ENCODE measurements around the gene MANBA. TPM values are rescaled to one million over a fixed set of nuclear protein-coding genes. Genes with fewer than 3 reads are reported as not detected.
"Not testable (repeated sequence)": the region's sequence is repeated elsewhere in the genome, so short reads cannot be mapped to it uniquely, and the experiment has no call there.

MANBA gene
- total RNA-seq, 1 experiment from 2014 or later, result 13.6 TPM

- H3K36me3 Mint-ChIP-seq (ENCODE audit: insufficient read depth, unreplicated experiment), result no peaks in the 10 kb centered on the region
- no peak for TF ChIP-seq CTCF (IDR thresholded peaks at IDR 0.05; ENCODE audit: unreplicated experiment)
These were observed 45.7 kb downstream of the MANBA start for GRCh38 chr4:102715057-102715456.

GRCh38 chr4:102713774-102714173 is 47.0 kb downstream of the MANBA start:
- peaks cover 21% of the 10 kb centered on the region for H3K4me1 Mint-ChIP-seq (ENCODE audit: low read depth, unreplicated experiment)
- BruUV-seq (replicated peaks); H3K27ac Mint-ChIP-seq (ENCODE audit: unreplicated experiment); H3K36me3 Mint-ChIP-seq (ENCODE audit: insufficient read depth, unreplicated experiment); H3K4me3 Mint-ChIP-seq (ENCODE audit: low read depth, unreplicated experiment); H3K27me3 Mint-ChIP-seq (ENCODE audit: unreplicated experiment); DNase-seq; CTCF ChIA-PET: not testable (repeated sequence)
- intact Hi-C loops (cut with micrococcal nuclease; ENCODE audit: unreplicated experiment), result loop anchor here (10.0 kb wide), 1 partner anchor 89 kb away; no protein-coding TSS in a partner anchor
- peaks cover 10% of the 10 kb centered on the region for H3K9me3 Mint-ChIP-seq (ENCODE audit: low read depth, unreplicated experiment)

More at GRCh38 chr4:102715057-102715456, 45.7 kb downstream of the MANBA start:
- CTCF ChIA-PET, result no interaction called here
- no peak for DNase-seq
- H3K9me3 Mint-ChIP-seq (ENCODE audit: low read depth, unreplicated experiment), result peaks cover 10% of the 10 kb centered on the region
- H3K4me1 Mint-ChIP-seq (ENCODE audit: low read depth, unreplicated experiment), result peaks cover 21% of the 10 kb centered on the region
- BruUV-seq (replicated peaks), result no TSS peak
- H3K27me3 Mint-ChIP-seq (ENCODE audit: unreplicated experiment), result no peaks in the 10 kb centered on the region
- intact Hi-C loops (cut with micrococcal nuclease; ENCODE audit: unreplicated experiment), result loop anchor here (10.0 kb wide), 1 partner anchor 90 kb away; no protein-coding TSS in a partner anchor
- H3K27ac Mint-ChIP-seq (ENCODE audit: unreplicated experiment), result no peak overlapping the region
- H3K4me3 Mint-ChIP-seq (ENCODE audit: low read depth, unreplicated experiment), result no peak overlapping the region

GRCh38 chr4:102713096-102713495 is 47.7 kb downstream of the MANBA start:
- DNase-seq, result no peak
- Mint-ChIP-seq H3K4me3 (ENCODE audit: low read depth, unreplicated experiment) (no peak overlapping the region), H3K27me3 (ENCODE audit: unreplicated experiment) (no peaks in the 10 kb centered on the region), H3K4me1 (ENCODE audit: low read depth, unreplicated experiment) (peaks cover 18% of the 10 kb centered on the region), H3K27ac (ENCODE audit: unreplicated experiment) (no peak overlapping the region), H3K36me3 (ENCODE audit: insufficient read depth, unreplicated experiment) (no peaks in the 10 kb centered on the region), H3K9me3 (ENCODE audit: low read depth, unreplicated experiment) (peaks cover 4% of the 10 kb centered on the region)
- CTCF ChIA-PET, result no interaction called here
- intact Hi-C loops (cut with micrococcal nuclease; ENCODE audit: unreplicated experiment), result loop anchor here (10.0 kb wide), 1 partner anchor 88 kb away; no protein-coding TSS in a partner anchor
- no TSS peak for BruUV-seq (replicated peaks)
- TF ChIP-seq CTCF (IDR thresholded peaks at IDR 0.05; ENCODE audit: unreplicated experiment), result no peak

GRCh38 chr4:102710986-102711385 is 49.8 kb downstream of the MANBA start:
- DNase-seq, result no peak
- Mint-ChIP-seq H3K36me3 (ENCODE audit: insufficient read depth, unreplicated experiment) (no peaks in the 10 kb centered on the region), H3K4me3 (ENCODE audit: low read depth, unreplicated experiment) (no peak overlapping the region), H3K27ac (ENCODE audit: unreplicated experiment) (no peak overlapping the region), H3K9me3 (ENCODE audit: low read depth, unreplicated experiment) (no peaks in the 10 kb centered on the region), H3K4me1 (ENCODE audit: low read depth, unreplicated experiment) (peaks cover 8% of the 10 kb centered on the region), H3K27me3 (ENCODE audit: unreplicated experiment) (no peaks in the 10 kb centered on the region)
- intact Hi-C loops (cut with micrococcal nuclease; ENCODE audit: unreplicated experiment), result loop anchor here (10.0 kb wide), 1 partner anchor 86 kb away; no protein-coding TSS in a partner anchor
- no peak for TF ChIP-seq CTCF (IDR thresholded peaks at IDR 0.05; ENCODE audit: unreplicated experiment)
- CTCF ChIA-PET, result interaction anchor here (0.6 kb wide), 1 partner anchor 453 kb away, joined by 3 read pairs; no protein-coding TSS in a partner anchor
- BruUV-seq (replicated peaks), result no TSS peak

GRCh38 chr4:102709060-102709459 is 51.7 kb downstream of the MANBA start:
- CTCF ChIA-PET; H3K36me3 Mint-ChIP-seq (ENCODE audit: insufficient read depth, unreplicated experiment); H3K4me1 Mint-ChIP-seq (ENCODE audit: low read depth, unreplicated experiment); H3K4me3 Mint-ChIP-seq (ENCODE audit: low read depth, unreplicated experiment); DNase-seq; H3K27me3 Mint-ChIP-seq (ENCODE audit: unreplicated experiment); H3K9me3 Mint-ChIP-seq (ENCODE audit: low read depth, unreplicated experiment); BruUV-seq (replicated peaks); intact Hi-C loops (cut with micrococcal nuclease; ENCODE audit: unreplicated experiment); H3K27ac Mint-ChIP-seq (ENCODE audit: unreplicated experiment): not testable (repeated sequence)

Data from Calu3 (cell line).